ENCODE data around the gene STMP1. TPM values are rescaled to one million over a fixed set of nuclear protein-coding genes. Genes with fewer than 3 reads are reported as not detected.

STMP1 gene
- total and polyA plus RNA-seq, 7 donors = 17.1 to 42.0 (median 25.1) TPM

DNA sequence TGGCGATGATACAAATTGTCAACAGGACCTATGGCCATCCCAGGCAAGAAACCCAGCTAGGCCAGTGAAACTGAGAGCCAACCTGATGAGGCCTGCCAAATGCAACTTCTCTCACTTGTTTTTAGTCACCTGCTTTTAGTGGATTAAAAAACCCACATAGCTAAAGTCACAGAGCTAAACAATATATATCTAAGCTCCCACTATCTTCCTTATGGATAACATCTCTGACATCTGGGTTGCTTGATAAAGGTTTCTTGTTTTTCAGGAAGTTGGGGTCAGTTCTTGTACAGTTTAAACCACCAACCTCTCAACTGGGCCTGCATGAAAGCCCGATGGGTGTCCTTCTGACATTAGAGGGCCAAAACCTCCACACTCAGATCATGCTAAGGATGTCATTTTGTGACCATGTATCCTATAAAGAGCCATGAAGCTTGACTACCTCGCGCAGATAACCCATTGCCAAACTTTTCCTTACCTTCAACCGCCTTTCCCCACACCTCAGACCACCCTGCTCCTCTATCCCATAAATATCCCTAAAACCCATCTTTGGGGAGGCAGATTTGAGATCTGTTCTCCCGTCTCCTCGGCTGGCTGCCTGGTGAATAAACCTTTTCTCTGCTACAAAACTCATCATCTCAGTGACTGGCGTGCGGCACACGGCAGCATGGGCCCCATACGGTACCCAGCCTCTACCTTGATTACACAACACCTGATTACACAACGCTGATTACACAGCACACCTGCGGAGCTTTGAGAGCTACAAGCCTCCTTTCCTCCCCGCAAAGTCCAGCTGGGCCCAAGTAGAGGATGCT, 797 bp upstream of the STMP1 start:
- H3K27ac ChIP-seq = peak overlapping the region; percentile 98
- ATAC-seq (peak; percentile 1 to 22 (median 12)), DNase-seq (no peak)
- TF ChIP-seq CTCF (IDR thresholded peaks at IDR 0.05) = no peak
- no peaks in the 10 kb centered on the region for H3K9me3 ChIP-seq
- 74 to 76% (median 74%) methylated on average over 14 of the region's 14 CpGs for WGBS, 3 donors
- H3K4me3 ChIP-seq = peak overlapping the region; percentile 100
- H3K27me3 ChIP-seq (ENCODE audit: insufficient read depth in 3 of 3, low read length in 2 of 3) = no peaks in the 10 kb centered on the region
- H3K4me1 ChIP-seq = peaks cover 27% of the 10 kb centered on the region
- intact Hi-C loops (cut with DNase I) = loop anchor here (5.0 to 10.0 kb wide), 3 partner anchors 141 to 316 kb away; partner anchors contain the start of gene MTPN (in 2 of the 2)
- no peaks in the 10 kb centered on the region for H3K36me3 ChIP-seq (ENCODE audit: insufficient read depth in 1 of 2, low read depth in 1 of 2)

- DNase-seq (no peak), ATAC-seq (no peak)
- H3K4me3 ChIP-seq = peak overlapping the region; percentile 100
- TF ChIP-seq CTCF (IDR thresholded peaks at IDR 0.05) = peak; percentile 77
- no peaks in the 10 kb centered on the region for H3K27me3 ChIP-seq (ENCODE audit: insufficient read depth in 3 of 3, low read length in 2 of 3)
- H3K4me1 ChIP-seq = peaks cover 32% of the 10 kb centered on the region
- peak overlapping the region; percentile 98 for H3K27ac ChIP-seq
- H3K36me3 ChIP-seq (ENCODE audit: insufficient read depth in 1 of 2, low read depth in 1 of 2) = no peaks in the 10 kb centered on the region
- no peaks in the 10 kb centered on the region for H3K9me3 ChIP-seq
- 6 to 8% (median 7%) methylated on average over 17 of the region's 17 CpGs for WGBS, 3 donors
- intact Hi-C loops (cut with DNase I) = loop anchor here (5.0 to 10.0 kb wide), 3 partner anchors 140 to 315 kb away; partner anchors contain the start of gene MTPN (in 2 of the 2)
These were observed 266 bp upstream of the STMP1 start for GRCh38 chr7:135662123-135662372.

DNA sequence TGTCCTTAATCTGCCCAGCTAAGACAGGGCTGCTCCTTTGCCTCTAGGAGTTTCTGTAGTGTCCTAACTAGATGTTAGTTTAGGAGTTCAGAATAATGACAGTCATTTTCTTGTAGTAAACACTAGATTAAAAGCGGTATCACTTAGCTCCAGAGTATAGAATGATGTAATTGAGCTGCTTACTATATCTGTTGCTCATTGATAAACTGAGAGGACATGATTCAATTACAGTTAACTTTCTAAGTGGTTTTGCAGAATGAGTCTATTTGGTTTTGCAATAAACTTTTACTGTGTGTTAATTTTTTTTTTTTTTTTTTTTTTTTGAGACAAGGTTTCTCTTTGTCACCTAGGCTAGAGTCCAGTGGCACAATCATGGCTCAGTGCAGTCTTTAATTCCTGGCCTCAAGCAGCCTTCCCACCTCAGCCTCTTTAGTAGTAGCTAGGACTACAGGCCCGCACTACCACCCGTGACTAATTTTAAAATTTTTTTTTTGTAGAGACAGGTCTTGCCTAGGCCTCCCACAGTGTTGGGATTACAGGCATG, 1.8 kb downstream of the STMP1 start:
- H3K4me3 ChIP-seq = peak overlapping the region; percentile 100
- no peaks in the 10 kb centered on the region for H3K36me3 ChIP-seq (ENCODE audit: insufficient read depth in 1 of 2, low read depth in 1 of 2)
- 57 to 77% (median 66%) methylated on average over 3 of the region's 3 CpGs for whole genome bisulfite sequencing, 3 donors
- TF ChIP-seq CTCF (IDR thresholded peaks at IDR 0.05) = no peak
- peaks cover 44% of the 10 kb centered on the region for H3K4me1 ChIP-seq
- ATAC-seq = no peak
- intact Hi-C loops (cut with DNase I) = loop anchor here (5.0 to 10.0 kb wide), 3 partner anchors 138 to 313 kb away; partner anchors contain the start of gene MTPN (in 2 of the 2)
- no peaks in the 10 kb centered on the region for H3K27me3 ChIP-seq (ENCODE audit: insufficient read depth in 3 of 3, low read length in 2 of 3)
- DNase-seq = no peak
- H3K27ac ChIP-seq = peak overlapping the region; percentile 98
- H3K9me3 ChIP-seq = no peaks in the 10 kb centered on the region

DNA sequence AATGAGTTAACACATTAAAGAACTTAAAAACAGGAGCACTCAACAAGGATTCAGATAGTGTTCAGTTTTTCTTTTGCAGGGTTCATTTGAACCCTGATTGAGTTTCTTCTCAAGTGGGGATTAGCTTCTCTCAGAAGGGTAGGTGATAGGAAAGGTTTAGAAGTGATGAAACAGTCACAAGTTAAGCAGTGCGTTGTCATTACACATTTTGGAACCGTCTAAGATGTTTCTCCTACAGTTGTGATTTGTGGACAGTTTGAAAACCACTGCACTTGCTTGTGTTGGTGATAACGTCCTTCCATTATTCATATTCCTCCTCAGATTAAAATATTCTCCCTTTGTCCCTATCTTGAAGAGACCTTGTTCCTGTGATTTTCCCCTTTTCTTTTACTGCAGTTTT, 2.7 kb downstream of the STMP1 start:
- H3K4me3 ChIP-seq = no peak overlapping the region
- peaks cover 53% of the 10 kb centered on the region for H3K4me1 ChIP-seq
- WGBS, 3 donors = 35 to 65% (median 47%) methylated on average over 3 of the region's 3 CpGs
- intact Hi-C loops (cut with DNase I) = loop anchor here in 1 of 2 donors (10.0 kb wide), 1 partner anchor 310 kb away; the partner anchor contains the start of gene MTPN
- H3K9me3 ChIP-seq = no peaks in the 10 kb centered on the region
- TF ChIP-seq CTCF (IDR thresholded peaks at IDR 0.05) = no peak
- H3K27ac ChIP-seq = peak overlapping the region; percentile 32
- H3K27me3 ChIP-seq (ENCODE audit: insufficient read depth in 3 of 3, low read length in 2 of 3) = no peaks in the 10 kb centered on the region
- no peaks in the 10 kb centered on the region for H3K36me3 ChIP-seq (ENCODE audit: insufficient read depth in 1 of 2, low read depth in 1 of 2)
- ATAC-seq = no peak
- DNase-seq = no peak

Data from psoas muscle (tissue), 8 donors.